Left forelimb (tissue), 1 donor: Measurements from ENCODE around the gene CHRNA4.

Experiments
- DNase-seq: peaks from one replicate; pipeline ENCODE4 v3.0.0-alpha.2; 2018; ENCODE audit warnings: low spot score

The CHRNA4 gene

DNA sequence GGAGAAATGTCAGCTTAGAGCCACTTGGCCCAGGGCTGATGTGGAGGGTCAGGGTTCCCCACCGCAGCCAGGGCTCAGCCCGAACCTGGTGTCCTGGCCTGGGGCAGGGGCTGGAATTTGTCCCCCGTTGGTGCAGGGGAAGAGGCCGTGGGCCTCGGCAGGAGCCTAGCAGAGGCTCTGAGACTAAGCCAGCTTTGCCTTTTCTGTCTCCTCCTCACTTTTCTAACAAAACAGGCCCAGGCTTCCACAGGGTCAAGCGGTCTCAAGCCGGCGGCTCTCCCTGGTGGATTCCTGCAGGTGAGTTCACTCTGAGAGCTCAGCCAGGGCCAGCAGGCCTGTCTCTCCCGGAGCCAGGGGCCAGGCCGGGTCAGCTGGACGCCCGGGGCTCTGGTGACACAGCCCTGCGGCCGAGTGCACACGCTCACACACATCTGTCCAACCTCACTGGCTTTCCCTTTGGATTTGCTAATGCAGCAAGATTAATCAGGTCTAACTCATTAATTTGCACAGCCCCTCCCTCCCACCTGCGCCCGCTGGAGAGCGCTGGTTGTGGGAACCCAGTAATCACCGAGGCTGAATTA lies 2.9 kb upstream of the CHRNA4 start:
- DNase-seq = no peak

- DNase-seq = no peak
Observed at GRCh38 chr20:63363013-63363957, 2.1 kb upstream of the CHRNA4 start.

GRCh38 chr20:63362436-63363009 lies 1.4 kb upstream of the CHRNA4 start:
- no peak for DNase-seq

- DNase-seq = no peak
Observed at GRCh38 chr20:63361519-63362435, 628 bp upstream of the CHRNA4 start.

DNA sequence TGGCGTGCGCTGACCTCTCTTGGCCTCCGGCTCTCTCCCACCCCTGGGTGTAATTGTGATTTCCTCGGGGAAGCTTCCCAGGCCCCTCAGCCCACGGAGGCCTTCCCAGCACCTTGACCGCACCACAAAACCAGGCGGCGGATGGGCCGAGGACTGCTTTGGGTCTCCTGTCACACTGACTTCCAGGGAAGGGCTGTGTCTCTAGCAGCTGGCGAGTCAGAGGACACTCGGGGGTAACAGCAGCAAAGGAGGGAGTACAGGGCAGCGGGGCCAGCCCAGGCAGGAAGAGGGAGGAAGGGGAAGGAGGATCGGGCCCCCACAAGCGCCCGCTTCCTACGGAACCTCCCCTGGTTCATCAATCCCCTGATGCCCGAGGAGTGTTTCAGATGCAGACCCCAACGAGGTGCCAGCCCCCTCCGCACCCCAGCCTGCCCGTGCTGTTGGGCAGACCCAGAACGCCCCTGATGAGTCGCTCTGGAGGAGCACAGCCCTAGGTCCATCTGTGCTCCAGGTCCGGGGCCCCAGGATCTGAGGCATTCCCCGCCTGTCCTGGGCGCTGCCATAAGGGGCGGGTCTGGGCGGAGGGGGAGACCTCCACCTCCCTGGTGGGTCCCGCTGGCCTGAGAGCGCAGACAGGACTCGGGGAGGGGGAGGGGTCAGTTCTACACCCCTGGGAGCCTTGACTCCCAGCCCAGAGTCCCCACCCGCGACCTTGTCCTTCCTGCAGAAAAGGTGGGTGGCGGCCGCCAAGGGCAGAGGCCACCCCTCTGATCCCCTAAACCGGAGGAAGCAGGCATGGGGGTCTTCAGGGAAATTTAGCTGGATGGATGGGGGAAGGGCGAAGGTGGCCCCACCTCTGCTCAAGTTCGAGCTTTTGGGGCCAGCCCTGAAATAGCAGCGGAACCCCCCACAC lies 956 bp downstream of the CHRNA4 start:
- no peak for DNase-seq

DNA sequence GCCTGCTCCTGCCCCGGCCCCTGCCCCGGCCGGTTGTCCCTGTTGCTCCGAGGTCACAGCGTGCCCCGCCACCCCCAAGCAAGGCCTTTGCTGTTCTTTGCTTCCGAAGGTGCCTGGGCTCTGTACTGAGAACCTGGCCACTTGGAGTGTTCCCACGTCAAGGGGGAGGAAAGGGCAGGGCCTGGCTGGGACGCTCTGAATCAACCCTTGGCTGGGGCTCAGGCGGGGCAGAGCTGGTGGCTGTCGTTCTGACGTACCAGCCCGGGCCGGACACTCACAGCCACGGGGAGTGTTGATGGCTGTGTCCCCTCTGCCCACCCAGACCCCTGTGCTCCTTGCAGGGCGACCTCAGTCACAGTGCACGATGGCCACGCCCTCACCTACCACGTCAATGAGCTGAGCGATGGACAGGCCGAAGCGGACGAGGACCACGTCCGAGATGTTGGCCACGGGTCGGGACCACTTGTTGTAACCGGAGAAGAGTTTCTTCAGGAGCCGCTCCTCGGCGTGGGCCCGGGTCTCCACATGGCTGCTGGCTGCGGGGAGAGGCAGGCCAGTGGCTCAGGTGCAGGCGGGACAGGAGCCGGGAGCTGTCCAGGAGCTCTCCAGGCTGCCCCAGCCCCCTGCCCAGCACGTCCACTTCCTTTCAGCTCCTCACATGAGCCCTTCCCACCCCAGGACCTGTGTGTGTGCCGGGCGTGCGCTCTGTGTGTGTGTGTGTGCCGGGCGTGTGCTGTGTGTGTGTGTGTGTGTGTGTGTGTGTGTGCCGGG lies 1.8 kb downstream of the CHRNA4 start:
- no peak for DNase-seq

DNA sequence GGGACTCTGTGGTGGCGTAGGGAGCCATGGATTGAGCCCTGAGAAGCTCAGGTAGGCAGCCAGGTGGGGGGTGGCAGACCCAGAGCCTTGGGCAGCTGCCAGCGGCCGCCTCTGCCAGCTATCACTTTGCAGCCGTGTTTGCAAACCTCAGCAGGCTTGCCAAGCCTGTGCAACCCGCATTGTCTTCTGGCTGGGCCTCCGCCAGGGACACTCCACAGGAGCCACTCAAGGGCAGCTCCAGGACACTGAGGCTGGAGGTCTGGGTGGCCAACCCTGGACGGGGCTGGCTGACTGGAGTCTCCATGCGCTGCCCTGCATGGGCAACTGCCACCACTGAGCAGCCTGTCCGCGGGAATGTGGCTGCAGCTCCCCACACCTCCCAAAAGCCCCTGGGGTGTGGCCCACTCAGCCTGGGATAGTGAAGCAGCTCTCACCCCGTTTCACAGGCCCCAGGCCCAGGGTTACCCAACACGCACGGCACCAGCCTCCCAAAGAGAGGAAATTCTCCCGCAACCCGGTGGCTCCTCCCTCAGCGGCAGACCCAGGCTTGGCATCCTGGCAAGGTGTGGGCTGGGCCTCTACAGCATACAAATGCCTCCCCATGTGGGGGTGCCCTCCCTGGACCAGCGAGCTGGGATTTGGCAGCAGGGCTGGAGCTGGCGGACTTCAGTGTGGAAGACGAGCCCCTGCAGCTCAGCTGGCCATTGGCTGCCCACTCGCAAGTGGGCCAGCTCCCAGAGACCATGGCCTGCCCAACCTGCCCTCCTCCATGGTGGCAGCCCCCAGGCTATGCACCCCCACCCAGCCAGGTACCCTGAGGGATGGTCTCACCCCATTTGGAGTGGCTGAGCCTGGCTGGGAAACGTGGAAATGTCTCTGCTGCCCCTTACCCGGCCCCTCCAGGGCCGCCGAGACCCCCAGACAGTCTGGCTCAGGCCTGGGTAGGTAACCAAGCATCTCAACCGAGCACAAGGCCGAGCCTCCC lies 2.9 kb downstream of the CHRNA4 start:
- no peak for DNase-seq

DNA sequence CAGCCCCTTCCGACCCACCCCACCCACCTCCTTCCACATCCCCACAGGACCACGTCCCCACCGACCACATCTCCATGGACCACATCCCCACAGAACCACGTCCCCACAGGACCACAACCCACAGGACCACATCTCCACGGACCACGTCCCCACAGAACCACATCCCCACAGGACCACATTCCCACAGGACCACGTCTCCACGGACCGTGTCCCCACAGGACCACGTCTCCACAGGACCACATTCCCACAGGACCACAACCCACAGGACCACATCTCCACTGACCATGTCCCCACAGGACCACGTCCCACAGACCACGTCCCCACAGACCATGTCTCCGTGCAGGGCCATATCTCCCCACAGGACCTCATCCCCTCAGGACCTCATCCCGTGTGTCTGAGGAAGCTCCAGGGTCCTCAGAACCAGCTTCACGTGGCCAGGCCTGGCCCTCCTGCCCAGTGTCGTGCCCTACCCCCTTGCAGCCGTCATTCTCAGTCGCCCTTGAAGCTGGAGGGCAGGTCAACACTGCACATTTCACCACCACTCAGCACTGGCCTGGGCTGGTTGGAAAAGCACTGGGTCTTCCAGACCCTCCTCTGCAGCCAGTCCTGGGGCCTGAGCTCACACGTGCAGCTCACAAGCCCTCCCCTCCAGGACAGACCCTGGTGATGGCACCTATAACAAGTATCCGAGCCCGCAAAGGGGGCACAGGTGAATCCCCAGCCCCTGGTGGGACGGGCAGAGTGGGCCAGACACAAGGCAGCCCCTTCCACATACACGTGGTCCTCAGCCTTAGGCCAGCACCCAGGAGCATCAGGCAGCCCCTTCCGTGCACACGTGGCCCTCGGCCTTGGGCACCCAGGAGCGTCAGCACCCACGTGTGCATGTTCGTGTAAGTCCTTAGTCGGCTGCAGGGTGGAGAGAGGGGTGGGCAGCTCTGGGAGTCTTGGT lies 3.9 kb downstream of the CHRNA4 start:
- no peak for DNase-seq

GRCh38 chr20:63356511-63356910 lies 4.6 kb downstream of the CHRNA4 start:
- no peak for DNase-seq

GRCh38 chr20:63355781-63356295 lies 5.3 kb downstream of the CHRNA4 start:
- DNase-seq = no peak

GRCh38 chr20:63354636-63355350 lies 6.4 kb downstream of the CHRNA4 start:
- DNase-seq = no peak

DNA sequence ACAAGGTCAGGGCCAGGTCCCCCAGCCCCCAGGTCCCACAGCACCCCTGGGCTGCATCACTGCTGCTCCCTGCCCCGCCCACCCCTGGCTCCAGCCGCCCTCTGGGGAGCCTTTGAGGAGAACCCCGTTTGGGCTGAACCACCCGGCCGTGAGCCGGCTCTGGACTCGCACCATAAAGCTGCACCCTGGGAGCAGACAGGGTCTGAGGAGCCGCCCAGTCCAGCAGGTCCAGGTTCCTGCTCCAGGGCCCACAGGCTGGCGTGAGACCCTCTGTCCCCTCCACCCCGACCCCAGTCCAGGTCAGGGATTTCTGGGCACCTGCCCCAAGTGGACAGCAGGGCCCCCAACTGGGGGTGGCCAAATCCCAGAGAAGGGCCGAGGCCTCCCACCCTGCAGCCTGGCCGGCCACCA lies 8.3 kb downstream of the CHRNA4 start:
- DNase-seq = no peak

DNA sequence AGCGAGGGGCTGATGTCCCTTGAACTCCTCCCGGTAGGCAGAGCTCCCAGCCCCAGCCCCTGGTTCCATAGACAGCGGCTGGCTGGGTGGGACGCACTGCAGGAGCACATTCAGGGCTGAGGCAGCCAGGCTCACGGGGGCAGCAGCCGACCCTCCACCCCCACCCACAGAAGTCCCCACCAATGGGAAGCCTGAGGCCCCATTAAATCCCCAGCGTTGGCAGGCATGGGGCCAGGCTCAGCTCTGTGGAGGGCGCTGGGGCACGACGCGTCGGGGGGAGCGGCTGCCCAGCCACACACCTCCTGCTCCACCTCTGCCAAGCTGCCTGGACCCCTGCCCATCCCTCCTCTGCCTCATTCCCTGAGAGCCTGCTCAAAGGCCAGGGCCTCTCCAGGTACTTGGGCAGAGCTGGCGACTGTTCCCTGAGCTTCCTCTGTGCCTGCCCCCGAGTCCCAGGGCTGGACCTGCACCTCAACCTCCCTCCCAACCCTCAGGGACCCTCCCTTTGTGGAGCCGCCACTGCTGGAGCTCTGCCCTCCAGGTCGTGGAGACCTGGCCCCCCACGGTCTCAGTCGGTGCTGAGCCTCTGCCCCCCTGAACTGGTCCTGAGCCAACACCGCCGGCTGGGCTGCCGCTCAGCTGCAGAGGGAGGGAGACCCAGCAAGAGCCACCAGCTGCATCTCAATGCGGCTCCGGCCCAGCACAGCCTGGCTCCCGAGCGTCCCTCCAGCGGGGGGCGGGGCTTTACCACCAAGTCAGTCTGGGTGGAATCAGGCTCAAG lies 9.1 kb downstream of the CHRNA4 start:
- peak; percentile 78 for DNase-seq

- no peak for DNase-seq
Observed at GRCh38 chr20:63351326-63351700, 9.8 kb downstream of the CHRNA4 start.

GRCh38 chr20:63350597-63351325 lies 10.4 kb downstream of the CHRNA4 start:
- DNase-seq = no peak
